Esophagus muscularis mucosa (tissue), 4 donors: ENCODE data around the gene IFIT1B. TPM values are rescaled to one million over a fixed set of nuclear protein-coding genes. Genes with fewer than 3 reads are reported as not detected.

Source experiments
- DNase-seq: peaks from one replicate; pipeline ENCODE4 v3.0.0-alpha.2; 2017; ENCODE audit errors: extremely low spot score
- H3K27ac ChIP-seq, 4 donors: fragments of 200-600 bp; sonication (generic); replicated peaks in 1 of 4; 1 replicate in 3 of 4; 2 replicates in 1 of 4; pipeline ENCODE4 v1.5.1; 2016 to 2019; ENCODE audit warnings: mild to moderate bottlenecking in 1 of 4
- H3K27me3 ChIP-seq, 4 donors: fragments of 200-600 bp; sonication (generic); one replicate each; pipeline versions ENCODE4 v1.5.1 to v1.6.0; 2016 to 2019
- H3K36me3 ChIP-seq, 4 donors: fragments of 200-600 bp; sonication (generic); one replicate each; pipeline ENCODE4 v1.5.1; 2016 to 2019
- H3K4me1 ChIP-seq, 4 donors: fragments of 200-600 bp; sonication (generic); one replicate each; pipeline ENCODE4 v1.5.1; 2016 to 2019
- H3K4me3 ChIP-seq, 4 donors: fragments of 200-600 bp; sonication (generic); 1 replicate in 2 of 4; 2 replicates in 2 of 4; pipeline ENCODE4 v1.5.1; 2016 to 2019; ENCODE audit warnings: mild to moderate bottlenecking in 4 of 4, moderate library complexity in 1 of 4
- H3K9me3 ChIP-seq, 4 donors: fragments of 200-600 bp; sonication (generic); 1 replicate in 3 of 4; 2 replicates in 1 of 4; pipeline ENCODE4 v1.5.1; 2016 to 2019
- CTCF ChIP-seq, 3 experiments: fragments of 200-600 bp in 2 of 3; fragments of 450-650 bp in 1 of 3; sonication (generic) in 2 of 3; IDR thresholded peaks; one replicate each; pipeline ENCODE4 v1.5.1; 2017 to 2019; ENCODE audit warnings: antibody characterized with exemption in 3 of 3, mild to moderate bottlenecking in 2 of 3, moderate library complexity in 1 of 3
- EP300 ChIP-seq: sonication (generic); formaldehyde crosslinking; IDR thresholded peaks from one replicate; pipeline ENCODE4 v1.6.1; 2017; ENCODE audit warnings: antibody characterized with exemption
- POLR2A ChIP-seq: fragments of 450-650 bp; IDR thresholded peaks from one replicate; pipeline ENCODE4 v1.6.1; 2017; ENCODE audit warnings: antibody characterized with exemption, moderate library complexity, mild to moderate bottlenecking, low read depth
- POLR2AphosphoS5 ChIP-seq, 2 donors: sonication (generic); formaldehyde crosslinking; IDR thresholded peaks; one replicate each; pipeline ENCODE4 v1.6.1; 2017; ENCODE audit warnings: antibody characterized with exemption in 2 of 2
- WGBS: methylation state at CpG from one replicate; pipeline ENCODE4 v1.1.5; 2018; 5-methylcytosine and 5-hydroxymethylcytosine counted together
- intact Hi-C: fragments of 100-400 bp; cut with DNase I; formaldehyde crosslinking; loops from one replicate; pipeline ENCODE4 v1.15.1; 2023
- total RNA-seq, 4 donors: library from RNA; depleted of rRNA; stranded (reverse); fragments of >200 nt; gene quantifications; one replicate each; pipeline versions ENCODE4 v1.1.0 to v1.2.1, GENCODE V29; 2016

The IFIT1B gene
- total RNA-seq, 4 donors from 2014 or later: 0.33 TPM; not detected in 3

- H3K4me1 ChIP-seq: peaks cover 21 to 23% (median 22%) of the 10 kb centered on the region in 4 donors
- no peak for TF ChIP-seq POLR2A
- no peak for TF ChIP-seq POLR2AphosphoS5 (IDR thresholded peaks at IDR 0.05)
- no peaks in the 10 kb centered on the region for H3K27me3 ChIP-seq
- peak overlapping the region in 1 of 4 donors; percentile 14 for H3K4me3 ChIP-seq
- no peaks in the 10 kb centered on the region for H3K36me3 ChIP-seq
- no peak for DNase-seq
- intact Hi-C loops: loop anchor here (5.0 kb wide), 1 partner anchor 37 kb away; no protein-coding TSS in a partner anchor
- no peaks in the 10 kb centered on the region for H3K9me3 ChIP-seq
- peak overlapping the region; percentile 77 to 81 (median 80) for H3K27ac ChIP-seq
Measured at GRCh38 chr10:89374713-89375141, 3.1 kb upstream of the IFIT1B start.

GRCh38 chr10:89379103-89379502, 1.2 kb downstream of the IFIT1B start:
- Histone ChIP-seq H3K27ac (no peak overlapping the region), H3K36me3 (no peaks in the 10 kb centered on the region), H3K4me1 (peaks cover 11 to 14% (median 11%) of the 10 kb centered on the region in 4 donors), H3K27me3 (no peaks in the 10 kb centered on the region), H3K4me3 (no peak overlapping the region), H3K9me3 (no peaks in the 10 kb centered on the region)
- no peak for DNase-seq
- intact Hi-C loops: no loop called here
- no peak for TF ChIP-seq POLR2A
- TF ChIP-seq POLR2AphosphoS5 (IDR thresholded peaks at IDR 0.05): no peak
- TF ChIP-seq CTCF (IDR thresholded peaks at IDR 0.05): no peak
- no peak for TF ChIP-seq EP300

- Histone ChIP-seq H3K36me3 (no peaks in the 10 kb centered on the region), H3K4me1 (peaks cover 0 to under 1% (median 0%) of the 10 kb centered on the region in 4 donors), H3K27me3 (no peaks in the 10 kb centered on the region), H3K4me3 (no peak overlapping the region), H3K9me3 (no peaks in the 10 kb centered on the region), H3K27ac (no peak overlapping the region)
- intact Hi-C loops: no loop called here
- 100% methylated on average over 1 of the region's 1 CpG for WGBS
- TF ChIP-seq POLR2AphosphoS5 (IDR thresholded peaks at IDR 0.05) (no peak), CTCF (IDR thresholded peaks at IDR 0.05) (no peak), EP300 (no peak), POLR2A (no peak)
- DNase-seq: peak; percentile 10
Measured at GRCh38 chr10:89382757-89383156, 4.9 kb downstream of the IFIT1B start.

GRCh38 chr10:89384474-89385340, 6.9 kb downstream of the IFIT1B start:
- peaks cover 0 to 17% (median 14%) of the 10 kb centered on the region in 4 donors for H3K4me1 ChIP-seq
- TF ChIP-seq CTCF (IDR thresholded peaks at IDR 0.05) (no peak), POLR2AphosphoS5 (IDR thresholded peaks at IDR 0.05) (no peak), EP300 (no peak), POLR2A (no peak)
- no peak overlapping the region for H3K4me3 ChIP-seq
- H3K27ac ChIP-seq: no peak overlapping the region
- 72% methylated on average over 4 of the region's 4 CpGs for WGBS
- DNase-seq: peak; percentile 50
- no peaks in the 10 kb centered on the region for H3K27me3 ChIP-seq
- no peaks in the 10 kb centered on the region for H3K9me3 ChIP-seq
- H3K36me3 ChIP-seq: no peaks in the 10 kb centered on the region
- intact Hi-C loops: no loop called here

GRCh38 chr10:89388806-89389205, 10.9 kb downstream of the IFIT1B start:
- WGBS: 41% methylated on average over 2 of the region's 2 CpGs
- Histone ChIP-seq H3K27ac (peak overlapping the region in 2 of 4 donors; percentile 3 to 33), H3K9me3 (no peaks in the 10 kb centered on the region), H3K4me1 (peaks cover 16 to 52% (median 49%) of the 10 kb centered on the region in 4 donors), H3K4me3 (no peak overlapping the region), H3K36me3 (no peaks in the 10 kb centered on the region), H3K27me3 (no peaks in the 10 kb centered on the region)
- TF ChIP-seq EP300 (no peak), POLR2AphosphoS5 (IDR thresholded peaks at IDR 0.05) (no peak), POLR2A (no peak)
- intact Hi-C loops: no loop called here
- peak; percentile 31 for DNase-seq
